GM23248 (cell line): Measurements from ENCODE around the gene EGR1. TPM values are rescaled to one million over a fixed set of nuclear protein-coding genes. Genes with fewer than 3 reads are reported as not detected.

ENCODE experiments used
- DNase-seq: peaks from one replicate; pipeline ENCODE4 v3.0.0-alpha.2; 2015
- H2AFZ ChIP-seq: fragments of 200-600 bp; sonication (generic); 2 replicates; pipeline ENCODE4 v1.6.1; 2016; ENCODE audit warnings: antibody characterized with exemption
- H3F3A ChIP-seq: fragments of 200-600 bp; sonication (generic); 2 replicates; pipeline ENCODE4 v1.6.1; 2016; ENCODE audit warnings: mild to moderate bottlenecking, antibody characterized with exemption, mixed run types; ENCODE audit not compliant: insufficient read depth
- H3K27ac ChIP-seq: fragments of 200-600 bp; sonication (generic); 2 replicates; pipeline ENCODE4 v1.5.1; 2016; ENCODE audit warnings: mild to moderate bottlenecking
- H3K27me3 ChIP-seq: fragments of 200-600 bp; sonication (generic); replicated peaks from 2 replicates; pipeline ENCODE4 v1.6.1; 2016; ENCODE audit warnings: mild to moderate bottlenecking; ENCODE audit not compliant: insufficient read depth
- H3K36me3 ChIP-seq: fragments of 200-600 bp; sonication (generic); 2 replicates; pipeline ENCODE4 v1.6.1; 2016; ENCODE audit warnings: low read depth, mild to moderate bottlenecking
- H3K4me1 ChIP-seq: fragments of 200-600 bp; sonication (generic); 2 replicates; pipeline ENCODE4 v1.6.1; 2016; ENCODE audit warnings: mild to moderate bottlenecking; ENCODE audit not compliant: insufficient read depth
- H3K4me2 ChIP-seq: fragments of 200-600 bp; sonication (generic); one replicate; pipeline ENCODE4 v1.6.1; 2016; ENCODE audit warnings: mild to moderate bottlenecking; ENCODE audit not compliant: unreplicated experiment
- H3K4me3 ChIP-seq: fragments of 200-600 bp; sonication (generic); 2 replicates; pipeline ENCODE4 v1.5.1; 2016; ENCODE audit warnings: mild to moderate bottlenecking
- H3K79me2 ChIP-seq: fragments of 200-600 bp; sonication (generic); 2 replicates; pipeline ENCODE4 v1.6.1; 2016; ENCODE audit warnings: mild to moderate bottlenecking; ENCODE audit not compliant: insufficient read depth
- H3K9ac ChIP-seq: fragments of 200-600 bp; sonication (generic); 2 replicates; pipeline ENCODE4 v1.6.1; 2016; ENCODE audit warnings: mild to moderate bottlenecking
- H3K9me2 ChIP-seq: fragments of 200-600 bp; sonication (generic); 2 replicates; pipeline ENCODE4 v1.6.1; 2016; ENCODE audit warnings: mixed run types, mild to moderate bottlenecking, moderate library complexity; ENCODE audit not compliant: insufficient read depth
- H3K9me3 ChIP-seq: fragments of 200-600 bp; sonication (generic); one replicate; pipeline ENCODE4 v1.6.1; 2017; ENCODE audit warnings: low read depth
- H4K20me1 ChIP-seq: fragments of 200-600 bp; sonication (generic); 2 replicates; pipeline ENCODE4 v1.6.0; 2016; ENCODE audit not compliant: insufficient read depth
- EZH2 ChIP-seq: fragments of 200-600 bp; sonication (generic); IDR thresholded peaks from 2 replicates; pipeline ENCODE4 v1.6.1; 2018; ENCODE audit warnings: antibody characterized with exemption, mild to moderate bottlenecking; ENCODE audit not compliant: insufficient read depth, poor library complexity, severe bottlenecking
- EZH2phosphoT487 ChIP-seq: fragments of 200-600 bp; sonication (generic); IDR thresholded peaks from 2 replicates; pipeline ENCODE4 v1.6.1; 2018; ENCODE audit warnings: antibody characterized with exemption, moderate library complexity, mild to moderate bottlenecking, low read depth; ENCODE audit not compliant: insufficient read depth
- WGBS, 2 experiments: methylation state at CpG; one replicate each; pipeline ENCODE4 v1.1.6; 2015 to 2017; ENCODE audit warnings: low lambda C conversion rate in 2 of 2, low coverage in 1 of 2; ENCODE audit errors: missing lambda C conversion rate in 2 of 2; 5-methylcytosine and 5-hydroxymethylcytosine counted together
- in situ Hi-C: fragments of 300-500 bp; cut with MboI; formaldehyde crosslinking; loops from 2 replicates; pipeline ENCODE4 v1.15.0; 2020
- polyA plus RNA-seq: library from polyadenylated mRNA; unstranded; fragments of >200 nt; fragmentation: Nextera tagmentation; extraction: Ambion mirVana; gene quantifications from 2 replicates; pipeline ENCODE4 v1.2.1, GENCODE V29; 2016
- total RNA-seq: library from RNA; depleted of rRNA; stranded (reverse); fragments of >200 nt; shearing (Covaris generic); gene quantifications from 2 replicates; pipeline ENCODE4 v1.2.3, GENCODE V29; 2014

EGR1 gene
- total and polyA plus RNA-seq, 2 experiments from 2014 or later = 19.0 to 170 TPM

- no peaks in the 10 kb centered on the region for H3K27me3 ChIP-seq
- DNase-seq = no peak
- no peaks in the 10 kb centered on the region for H3K9me2 ChIP-seq
- H2AFZ ChIP-seq = no peak overlapping the region
- no peaks in the 10 kb centered on the region for H3F3A ChIP-seq
- no peaks in the 10 kb centered on the region for H3K4me1 ChIP-seq
- H3K4me2 ChIP-seq = no peak overlapping the region
- H4K20me1 ChIP-seq = no peaks in the 10 kb centered on the region
- H3K79me2 ChIP-seq = no peaks in the 10 kb centered on the region
- H3K36me3 ChIP-seq = no peaks in the 10 kb centered on the region
- no peaks in the 10 kb centered on the region for H3K9me3 ChIP-seq
- TF ChIP-seq EZH2phosphoT487 (no peak), EZH2 (no peak)
- H3K4me3 ChIP-seq = no peak overlapping the region
- no peak overlapping the region for H3K9ac ChIP-seq
- 74 to 81% methylated on average over 11 of the region's 11 CpGs for WGBS, 2 experiments
- no peak overlapping the region for H3K27ac ChIP-seq
- in situ Hi-C loops = no loop called here
Observed at GRCh38 chr5:138455232-138455930, 9.9 kb upstream of the EGR1 start.

- Histone ChIP-seq H4K20me1 (no peaks in the 10 kb centered on the region), H2AFZ (no peak overlapping the region), H3K36me3 (no peaks in the 10 kb centered on the region), H3K9ac (no peak overlapping the region), H3K9me3 (no peaks in the 10 kb centered on the region), H3K4me2 (no peak overlapping the region), H3K4me1 (peaks cover 8% of the 10 kb centered on the region), H3K9me2 (no peaks in the 10 kb centered on the region), H3K4me3 (no peak overlapping the region), H3K79me2 (no peaks in the 10 kb centered on the region), H3K27me3 (no peaks in the 10 kb centered on the region), H3F3A (no peaks in the 10 kb centered on the region), H3K27ac (no peak overlapping the region)
- no peak for TF ChIP-seq EZH2
- TF ChIP-seq EZH2phosphoT487 = no peak
- WGBS, 2 experiments = 63 to 68% methylated on average over 12 of the region's 12 CpGs
- in situ Hi-C loops = no loop called here
- DNase-seq = no peak
Observed at GRCh38 chr5:138457531-138458275, 7.6 kb upstream of the EGR1 start.

GRCh38 chr5:138458384-138458783, 6.9 kb upstream of the EGR1 start:
- Histone ChIP-seq H3K27me3 (no peaks in the 10 kb centered on the region), H4K20me1 (no peaks in the 10 kb centered on the region), H3F3A (no peaks in the 10 kb centered on the region), H3K4me1 (peaks cover 12% of the 10 kb centered on the region), H2AFZ (no peak overlapping the region), H3K27ac (no peak overlapping the region), H3K79me2 (no peaks in the 10 kb centered on the region), H3K4me2 (no peak overlapping the region), H3K4me3 (no peak overlapping the region), H3K9ac (no peak overlapping the region), H3K9me2 (no peaks in the 10 kb centered on the region), H3K9me3 (no peaks in the 10 kb centered on the region), H3K36me3 (no peaks in the 10 kb centered on the region)
- no peak for DNase-seq
- TF ChIP-seq EZH2 = no peak
- no peak for TF ChIP-seq EZH2phosphoT487
- in situ Hi-C loops = no loop called here
- WGBS, 2 experiments = 28 to 36% methylated on average over 10 to 11 of the region's 11 CpGs

GRCh38 chr5:138458856-138459255, 6.4 kb upstream of the EGR1 start:
- H3K9ac ChIP-seq = no peak overlapping the region
- no peaks in the 10 kb centered on the region for H3K9me3 ChIP-seq
- H2AFZ ChIP-seq = no peak overlapping the region
- H3K9me2 ChIP-seq = no peaks in the 10 kb centered on the region
- 65 to 66% methylated on average over 8 to 9 of the region's 9 CpGs for WGBS, 2 experiments
- in situ Hi-C loops = no loop called here
- H3K4me3 ChIP-seq = no peak overlapping the region
- no peaks in the 10 kb centered on the region for H3K36me3 ChIP-seq
- no peaks in the 10 kb centered on the region for H3K27me3 ChIP-seq
- H4K20me1 ChIP-seq = no peaks in the 10 kb centered on the region
- TF ChIP-seq EZH2phosphoT487 (no peak), EZH2 (no peak)
- peaks cover 14% of the 10 kb centered on the region for H3K4me1 ChIP-seq
- no peaks in the 10 kb centered on the region for H3F3A ChIP-seq
- H3K27ac ChIP-seq = no peak overlapping the region
- H3K79me2 ChIP-seq = no peaks in the 10 kb centered on the region
- no peak overlapping the region for H3K4me2 ChIP-seq
- DNase-seq = no peak
